PC-9 (cell line): Measurements from ENCODE around the gene RPL7A. TPM values are rescaled to one million over a fixed set of nuclear protein-coding genes. Genes with fewer than 3 reads are reported as not detected.

ENCODE experiments used
- BruUV-seq: library from RNA; stranded (reverse); fragments of 400-500 nt; replicated peaks from 2 replicates; lab custom pipeline; 2021; lab: Mats Ljungman, UMichigan
- CTCF ChIA-PET: fragments of 300-600 bp; sonication (Branson Sonifier 250); formaldehyde crosslinking; loops from one replicate; lab custom pipeline; 2022; ENCODE audit warnings: antibody characterized with exemption; lab: Charles Lee
- POLR2A ChIA-PET: fragments of 300-600 bp; sonication (Branson Sonifier 250); formaldehyde crosslinking; loops from one replicate; lab custom pipeline; 2022; ENCODE audit warnings: antibody characterized with exemption; ENCODE audit not compliant: unreplicated experiment; lab: Charles Lee
- DNase-seq, 2 experiments: peaks; one replicate each; pipeline versions ENCODE4 v3.0.0 to v3.0.0-alpha.2; 2015 to 2022; ENCODE audit warnings: mixed read lengths in 1 of 2
- H2AFZ ChIP-seq: fragments of 200-600 bp; sonication (generic); 2 replicates; pipeline ENCODE4 v1.8.1; 2017; ENCODE audit warnings: antibody characterized with exemption
- H3F3A ChIP-seq: fragments of 200-600 bp; sonication (generic); 2 replicates; pipeline ENCODE4 v1.8.1; 2017; ENCODE audit warnings: antibody characterized with exemption, mild to moderate bottlenecking, low read depth; ENCODE audit not compliant: insufficient read depth
- H3K27ac ChIP-seq: fragments of 200-600 bp; sonication (generic); 2 replicates; pipeline ENCODE4 v1.6.1; 2016; ENCODE audit warnings: mixed run types
- H3K27me3 ChIP-seq: fragments of 200-600 bp; sonication (generic); 2 replicates; pipeline ENCODE4 v1.6.1; 2016; ENCODE audit warnings: low read depth, mixed run types; ENCODE audit not compliant: insufficient read depth
- H3K36me3 ChIP-seq: fragments of 200-600 bp; sonication (generic); 2 replicates; pipeline ENCODE4 v1.6.1; 2016; ENCODE audit warnings: low read depth, mixed run types
- H3K4me1 ChIP-seq: fragments of 200-600 bp; sonication (generic); replicated peaks from 2 replicates; pipeline ENCODE4 v1.6.1; 2016; ENCODE audit warnings: mixed run types; ENCODE audit not compliant: insufficient read depth
- H3K4me2 ChIP-seq: fragments of 200-600 bp; sonication (generic); 2 replicates; pipeline ENCODE4 v1.6.1; 2017; ENCODE audit warnings: mixed run types
- H3K4me3 ChIP-seq: fragments of 200-600 bp; sonication (generic); 2 replicates; pipeline ENCODE4 v1.6.1; 2016; ENCODE audit warnings: mixed run types
- H3K79me2 ChIP-seq: fragments of 200-600 bp; sonication (generic); 2 replicates; pipeline ENCODE4 v1.6.1; 2017; ENCODE audit warnings: low read depth, mixed run types
- H3K9me2 ChIP-seq: fragments of 200-600 bp; sonication (generic); 2 replicates; pipeline ENCODE4 v1.8.1; 2017; ENCODE audit warnings: mild to moderate bottlenecking; ENCODE audit not compliant: insufficient read depth
- H3K9me3 ChIP-seq: fragments of 200-600 bp; sonication (generic); 2 replicates; pipeline ENCODE4 v1.8.1; 2016; ENCODE audit warnings: low read depth; ENCODE audit not compliant: insufficient read depth
- H4K20me1 ChIP-seq: fragments of 200-600 bp; sonication (generic); 2 replicates; pipeline ENCODE4 v1.8.1; 2017; ENCODE audit not compliant: insufficient read depth
- CTCF ChIP-seq: fragments of 200-600 bp; sonication (generic); conservative IDR thresholded peaks from 2 replicates; pipeline ENCODE4 v1.6.1; 2017; ENCODE audit warnings: mixed run types, antibody characterized with exemption, mild to moderate bottlenecking, moderate library complexity
- EZH2 ChIP-seq: fragments of 200-600 bp; sonication (generic); IDR thresholded peaks from 2 replicates; pipeline ENCODE4 v1.8.0; 2017; ENCODE audit warnings: antibody characterized with exemption, low read depth
- intact Hi-C: fragments of 100-400 bp; cut with micrococcal nuclease; formaldehyde crosslinking; loops from one replicate; pipeline ENCODE4 v1.10.0; 2022; ENCODE audit not compliant: unreplicated experiment
- total RNA-seq: library from RNA; stranded (reverse); gene quantifications from 2 replicates; pipeline ENCODE4 v1.2.3, GENCODE V29; 2021

RPL7A gene
- total RNA-seq, 1 experiment from 2014 or later, result 2,381 TPM

- TF ChIP-seq EZH2, result no peak
- no peak for TF ChIP-seq CTCF
- no peak overlapping the region for H2AFZ ChIP-seq
- H3K36me3 ChIP-seq, result no peaks in the 10 kb centered on the region
- no peak overlapping the region for H3K4me3 ChIP-seq
- BruUV-seq, result no TSS peak
- no peaks in the 10 kb centered on the region for H3F3A ChIP-seq
- no peak overlapping the region for H3K27ac ChIP-seq
- H3K79me2 ChIP-seq, result no peaks in the 10 kb centered on the region
- DNase-seq, result no peak
- H3K9me2 ChIP-seq, result no peaks in the 10 kb centered on the region
- H4K20me1 ChIP-seq, result no peaks in the 10 kb centered on the region
- no peaks in the 10 kb centered on the region for H3K9me3 ChIP-seq
- no peaks in the 10 kb centered on the region for H3K4me1 ChIP-seq
- no peak overlapping the region for H3K4me2 ChIP-seq
- H3K27me3 ChIP-seq, result peaks cover 41% of the 10 kb centered on the region
- intact Hi-C loops, result no loop called here
- CTCF ChIA-PET, result no interaction called here
- POLR2A ChIA-PET, result interaction anchor here (0.5 kb wide), 1 partner anchor 52 kb away, joined by 6 read pairs; no protein-coding TSS in a partner anchor
These were observed 49.4 kb downstream of the RPL7A start for GRCh38 chr9:133397370-133397769.

- no peaks in the 10 kb centered on the region for H3K9me2 ChIP-seq
- H3F3A ChIP-seq, result no peaks in the 10 kb centered on the region
- H3K79me2 ChIP-seq, result no peaks in the 10 kb centered on the region
- H3K36me3 ChIP-seq, result no peaks in the 10 kb centered on the region
- no peaks in the 10 kb centered on the region for H3K4me1 ChIP-seq
- peaks cover 41% of the 10 kb centered on the region for H3K27me3 ChIP-seq
- TF ChIP-seq EZH2, result no peak
- TF ChIP-seq CTCF, result no peak
- intact Hi-C loops, result no loop called here
- CTCF ChIA-PET, result no interaction called here
- H3K9me3 ChIP-seq, result no peaks in the 10 kb centered on the region
- no peak overlapping the region for H3K4me3 ChIP-seq
- H3K4me2 ChIP-seq, result no peak overlapping the region
- H4K20me1 ChIP-seq, result 0 out of 2 replicates have a peak, but pooled peaks cover under 1% of the 10 kb centered on the region
- no TSS peak for BruUV-seq
- H2AFZ ChIP-seq, result no peak overlapping the region
- POLR2A ChIA-PET, result no interaction called here
- H3K27ac ChIP-seq, result no peak overlapping the region
- no peak for DNase-seq
These were observed 49.9 kb downstream of the RPL7A start for GRCh38 chr9:133397895-133398294.

GRCh38 chr9:133400292-133400691, 52.3 kb downstream of the RPL7A start:
- peaks cover 24% of the 10 kb centered on the region for H3K27me3 ChIP-seq
- no peaks in the 10 kb centered on the region for H3K79me2 ChIP-seq
- DNase-seq, result no peak
- no TSS peak for BruUV-seq
- H2AFZ ChIP-seq, result no peak overlapping the region
- intact Hi-C loops, result loop anchor here (5.0 kb wide), 1 partner anchor 63 kb away; the partner anchor contains the start of gene SURF6
- H3K9me2 ChIP-seq, result no peaks in the 10 kb centered on the region
- H3K4me1 ChIP-seq, result no peaks in the 10 kb centered on the region
- H3K27ac ChIP-seq, result no peak overlapping the region
- H3K36me3 ChIP-seq, result no peaks in the 10 kb centered on the region
- no peak overlapping the region for H3K4me3 ChIP-seq
- no peaks in the 10 kb centered on the region for H3F3A ChIP-seq
- no peak overlapping the region for H3K4me2 ChIP-seq
- H3K9me3 ChIP-seq, result no peaks in the 10 kb centered on the region
- ChIA-PET POLR2A (interaction anchor here (0.6 kb wide), 3 partner anchors 43 to 449 kb away, joined by 3 to 7 read pairs (median 3); no protein-coding TSS in a partner anchor), CTCF (no interaction called here)
- H4K20me1 ChIP-seq, result peaks cover 9% of the 10 kb centered on the region; the same call in 1 of the 2 replicates
- TF ChIP-seq CTCF (no peak), EZH2 (no peak)

Other genes starting within 250 kb of the RPL7A start
- gene RALGDS, start 227.0 kb upstream of the RPL7A start, total RNA-seq, result 24.8 and 30.0 TPM in 2 replicates
- 1.2 and 3.0 TPM in 2 replicates for gene GBGT1, start 184.3 kb upstream of the RPL7A start, total RNA-seq
- gene OBP2B, start 139.0 kb upstream of the RPL7A start, total RNA-seq, result not detected in 2 replicates
- gene ABO, start 73.0 kb upstream of the RPL7A start, total RNA-seq, result 0.96 and 1.2 TPM in 2 replicates
- gene SURF6, start 12.0 kb upstream of the RPL7A start, total RNA-seq, result 21.2 and 29.8 TPM in 2 replicates
- gene MED22, start 87 bp upstream of the RPL7A start, total RNA-seq, result 38.2 and 38.7 TPM in 2 replicates
- gene SURF1, start 8.3 kb downstream of the RPL7A start, total RNA-seq, result 57.7 and 69.1 TPM in 2 replicates
- 18.1 and 28.6 TPM in 2 replicates for gene SURF2, start 8.3 kb downstream of the RPL7A start, total RNA-seq
- gene SURF4, start 27.8 kb downstream of the RPL7A start, total RNA-seq, result 199 and 233 TPM in 2 replicates
- gene STKLD1, start 28.1 kb downstream of the RPL7A start, total RNA-seq, result 3.1 and 4.8 TPM in 2 replicates
- gene REXO4, start 69.8 kb downstream of the RPL7A start, total RNA-seq, result 32.6 and 36.5 TPM in 2 replicates
- gene ADAMTS13, start 74.1 kb downstream of the RPL7A start, total RNA-seq, result 7.1 and 11.1 TPM in 2 replicates
- gene CACFD1, start 111.8 kb downstream of the RPL7A start, total RNA-seq, result 28.7 and 32.7 TPM in 2 replicates
- gene SLC2A6, start 130.9 kb downstream of the RPL7A start, total RNA-seq, result 6.1 and 13.1 TPM in 2 replicates
- gene MYMK, start 176.7 kb downstream of the RPL7A start, total RNA-seq, result not detected in 2 replicates
- gene ADAMTSL2, start 186.5 kb downstream of the RPL7A start, total RNA-seq, result 0.39 and 0.50 TPM in 2 replicates